AG10803 (cell line): ENCODE data around the gene LMBR1.

Experiments used
- DNase-seq: peaks from one replicate; pipeline ENCODE4 v3.0.0; 2010; ENCODE audit warnings: low read depth
- H3K4me3 ChIP-seq: 2 replicates; pipeline ENCODE4 v1.5.1; 2011; ENCODE audit warnings: mild to moderate bottlenecking, low read length, control low read depth
- CTCF ChIP-seq: conservative IDR thresholded peaks from 2 replicates; pipeline ENCODE4 v1.5.1; 2011; ENCODE audit warnings: mild to moderate bottlenecking, low read length, control low read depth, inconsistent platforms

LMBR1 gene

DNA sequence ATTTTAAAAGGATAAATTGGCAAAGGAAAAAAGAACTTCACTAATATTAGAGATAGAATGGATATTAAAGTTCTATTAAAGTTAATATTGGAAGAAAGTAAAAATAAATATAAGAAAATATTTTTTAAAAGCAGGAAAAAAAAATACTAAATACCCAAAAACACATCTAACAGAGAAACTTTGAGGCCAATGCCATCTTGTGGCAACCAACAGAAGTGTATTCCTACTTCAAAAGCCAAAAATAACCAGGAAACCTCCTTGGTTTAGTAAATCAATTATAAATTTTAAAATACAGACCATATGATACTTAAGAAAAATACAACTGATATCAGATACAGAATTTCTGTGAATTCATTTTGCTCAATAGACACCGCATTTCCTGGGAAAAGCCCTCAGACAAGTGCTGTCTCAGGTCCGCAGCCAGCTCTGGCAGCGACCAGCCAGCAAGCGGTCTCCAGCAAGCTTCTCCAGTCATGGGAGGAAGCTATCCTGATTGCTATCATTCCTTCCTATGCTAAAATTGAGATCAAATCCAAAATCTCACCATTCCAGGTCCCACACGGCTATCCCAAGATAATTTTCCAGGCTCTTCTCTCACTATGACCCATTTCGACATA is 65.3 kb downstream of the LMBR1 start:
- no peak overlapping the region for H3K4me3 ChIP-seq
- peak; percentile 36 for DNase-seq
- TF ChIP-seq CTCF, result peak; percentile 75

DNA sequence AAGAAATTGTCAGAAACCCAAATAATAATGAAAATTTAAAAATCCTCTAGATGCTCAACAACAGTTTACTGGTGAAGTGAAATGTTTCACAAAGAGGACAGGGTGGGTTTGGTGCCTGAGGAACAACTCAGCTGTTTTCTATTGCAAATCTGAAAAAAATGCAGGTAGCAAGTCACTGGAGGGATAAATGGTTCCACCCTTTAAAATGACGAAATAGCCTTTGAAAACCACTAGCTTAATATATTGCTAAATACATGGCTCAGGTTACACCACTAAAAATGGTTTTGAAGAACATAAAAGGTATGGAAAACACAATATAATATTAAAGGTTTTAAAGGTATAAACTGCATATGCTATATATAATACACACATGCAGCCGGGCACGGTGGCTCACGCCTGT is 69.5 kb downstream of the LMBR1 start:
- H3K4me3 ChIP-seq, result no peak overlapping the region
- TF ChIP-seq CTCF, result no peak
- DNase-seq, result peak; percentile 22

- DNase-seq, result no peak
- peak; percentile 24 for TF ChIP-seq CTCF
- H3K4me3 ChIP-seq, result no peak overlapping the region
These were observed 72.4 kb downstream of the LMBR1 start for GRCh38 chr7:156820445-156821063.

DNA sequence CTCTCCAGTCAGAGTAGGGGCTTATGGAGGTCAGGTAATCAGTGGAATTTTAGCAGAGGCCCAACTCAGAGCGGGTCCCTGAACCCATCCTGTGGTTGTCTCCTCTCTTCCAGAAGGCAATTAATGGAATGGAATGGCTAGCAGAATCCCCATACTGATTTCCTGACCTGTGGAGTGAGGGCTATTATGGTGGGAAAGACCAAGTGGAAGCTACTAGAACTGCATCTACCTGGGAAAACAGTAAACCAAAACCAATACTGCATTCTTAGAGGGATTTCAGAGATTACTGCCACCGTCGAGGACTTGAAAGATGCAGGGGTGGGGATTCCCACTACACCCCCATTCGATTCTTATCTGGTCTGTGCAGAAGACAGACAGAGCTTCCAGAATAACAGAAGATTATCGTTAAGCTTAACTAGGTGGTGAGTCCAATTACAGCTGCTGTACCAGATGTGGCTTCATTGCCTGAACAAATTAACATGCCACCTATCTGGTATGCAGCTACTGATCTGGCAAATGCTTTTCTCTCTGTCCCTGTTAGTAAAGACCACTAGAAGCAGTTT is 73.2 kb downstream of the LMBR1 start:
- H3K4me3 ChIP-seq, result no peak overlapping the region
- no peak for DNase-seq
- no peak for TF ChIP-seq CTCF

DNA sequence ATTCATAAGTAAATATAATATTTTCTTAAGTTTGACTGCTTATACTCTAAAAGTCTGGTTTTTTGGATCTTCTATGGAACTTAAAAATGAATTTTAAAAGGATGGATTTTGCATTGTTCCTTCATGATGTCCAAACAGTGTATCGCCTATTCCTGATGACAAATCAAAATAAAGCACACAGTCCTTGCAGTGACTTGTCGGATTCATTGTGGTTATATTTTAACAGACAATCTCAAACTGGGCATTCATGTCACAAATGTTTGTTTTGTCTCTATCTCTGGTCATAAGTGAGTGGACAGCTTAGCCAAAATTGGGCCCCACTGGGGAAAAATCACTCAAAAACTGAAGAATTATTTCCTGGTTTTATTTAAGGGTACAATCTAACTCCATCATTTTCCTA is 74.8 kb downstream of the LMBR1 start:
- no peak for DNase-seq
- no peak for TF ChIP-seq CTCF
- no peak overlapping the region for H3K4me3 ChIP-seq

GRCh38 chr7:156816943-156817572 is 75.9 kb downstream of the LMBR1 start:
- peak; percentile 62 for TF ChIP-seq CTCF
- no peak overlapping the region for H3K4me3 ChIP-seq
- peak; percentile 24 for DNase-seq
